Ectodermal cell (in vitro differentiated cells): Measurements from ENCODE around the gene WDR26.
"Not testable (repeated sequence)": the region's sequence is repeated elsewhere in the genome, so short reads cannot be mapped to it uniquely, and the experiment has no call there.

Experiments used
- H3K27ac ChIP-seq: 2 replicates; pipeline ENCODE4 v1.7.0; 2013; ENCODE audit warnings: mild to moderate bottlenecking, low read depth, low read length; ENCODE audit not compliant: insufficient read depth, poor library complexity, severe bottlenecking
- H3K27me3 ChIP-seq: 2 replicates; pipeline ENCODE4 v1.7.0; 2013; ENCODE audit warnings: mild to moderate bottlenecking, low read length; ENCODE audit not compliant: insufficient read depth, control insufficient read depth, poor library complexity, severe bottlenecking
- H3K36me3 ChIP-seq: one replicate; pipeline ENCODE4 v1.7.0; 2013; ENCODE audit warnings: low read length; ENCODE audit not compliant: control insufficient read depth, insufficient read depth
- H3K4me1 ChIP-seq: one replicate; pipeline ENCODE4 v1.7.0; 2013; ENCODE audit warnings: low read length; ENCODE audit not compliant: control insufficient read depth, insufficient read depth
- H3K4me3 ChIP-seq: 2 replicates; pipeline ENCODE4 v1.7.0; 2013; ENCODE audit warnings: low read depth, low read length, control low read depth; ENCODE audit not compliant: insufficient read depth
- H3K9me3 ChIP-seq: 2 replicates; pipeline ENCODE4 v1.7.0; 2013; ENCODE audit warnings: mild to moderate bottlenecking, low read length, moderate library complexity; ENCODE audit not compliant: control insufficient read depth
- WGBS, 2 experiments: methylation state at CpG; one replicate each; pipeline ENCODE4 v1.1.7; 2013; ENCODE audit warnings: missing lambda C conversion rate in 2 of 2; 5-methylcytosine and 5-hydroxymethylcytosine counted together

WDR26 gene

DNA sequence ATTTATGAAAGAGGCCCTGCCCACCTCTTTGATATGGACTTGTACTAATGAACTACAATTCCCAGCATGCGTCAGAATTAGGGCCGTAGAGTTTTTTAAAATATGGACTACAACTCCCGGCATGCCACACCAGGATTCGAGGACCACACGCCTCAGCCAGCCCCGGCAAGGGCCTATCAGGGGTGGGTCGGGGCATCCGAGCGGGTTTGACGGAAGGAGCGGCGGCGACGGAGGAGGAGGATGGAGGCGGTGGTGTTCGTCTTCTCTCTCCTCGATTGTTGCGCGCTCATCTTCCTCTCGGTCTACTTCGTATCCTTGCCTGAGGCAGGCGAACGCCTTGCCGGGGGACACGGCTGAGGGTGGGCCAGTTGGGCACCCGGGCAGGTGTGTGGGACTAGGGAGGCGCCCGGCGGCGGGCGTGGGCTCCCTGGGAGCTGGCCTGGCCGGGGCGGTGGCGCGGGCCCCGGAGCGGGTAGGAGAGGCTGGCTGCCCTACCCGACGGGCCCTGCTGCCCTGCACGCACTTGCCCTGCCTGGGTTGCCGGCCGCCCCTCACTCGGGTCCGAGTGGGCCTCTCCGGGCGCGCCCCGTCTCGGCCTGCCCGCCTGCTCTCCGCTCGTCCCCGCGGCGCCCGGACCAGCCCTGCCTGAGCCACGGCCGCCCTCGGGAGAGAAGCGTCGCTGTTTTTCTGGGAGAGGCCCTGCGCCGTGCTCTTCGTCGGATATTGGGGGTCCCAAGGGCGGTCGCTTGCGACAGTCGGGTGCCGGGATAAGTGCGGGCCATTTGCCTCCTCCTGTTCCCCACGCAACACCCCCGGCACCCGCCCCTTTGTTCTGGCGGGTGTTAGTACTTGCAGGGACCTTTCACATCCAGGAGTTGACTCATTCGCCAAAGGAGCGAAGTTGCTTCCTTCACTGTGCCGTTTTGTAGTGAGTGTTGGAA is 77.6 kb downstream of the WDR26 start, which contains the start of gene CNIH4:
CNIH4 (plus strand) TSS at position 195 of the 941 bp plus-strand sequence; CDS start at position 241, 46 bp downstream.
- WGBS, 2 experiments = 0% methylated on average over 78 of the region's 78 CpGs
- Histone ChIP-seq H3K4me1 (peaks cover 12% of the 10 kb centered on the region), H3K9me3 (no peaks in the 10 kb centered on the region), H3K27me3 (no peaks in the 10 kb centered on the region), H3K27ac (peak within 1 kb of the TSS; percentile 13), H3K36me3 (no peaks in the 10 kb centered on the region), H3K4me3 (peak within 1 kb of the TSS; percentile 84)

DNA sequence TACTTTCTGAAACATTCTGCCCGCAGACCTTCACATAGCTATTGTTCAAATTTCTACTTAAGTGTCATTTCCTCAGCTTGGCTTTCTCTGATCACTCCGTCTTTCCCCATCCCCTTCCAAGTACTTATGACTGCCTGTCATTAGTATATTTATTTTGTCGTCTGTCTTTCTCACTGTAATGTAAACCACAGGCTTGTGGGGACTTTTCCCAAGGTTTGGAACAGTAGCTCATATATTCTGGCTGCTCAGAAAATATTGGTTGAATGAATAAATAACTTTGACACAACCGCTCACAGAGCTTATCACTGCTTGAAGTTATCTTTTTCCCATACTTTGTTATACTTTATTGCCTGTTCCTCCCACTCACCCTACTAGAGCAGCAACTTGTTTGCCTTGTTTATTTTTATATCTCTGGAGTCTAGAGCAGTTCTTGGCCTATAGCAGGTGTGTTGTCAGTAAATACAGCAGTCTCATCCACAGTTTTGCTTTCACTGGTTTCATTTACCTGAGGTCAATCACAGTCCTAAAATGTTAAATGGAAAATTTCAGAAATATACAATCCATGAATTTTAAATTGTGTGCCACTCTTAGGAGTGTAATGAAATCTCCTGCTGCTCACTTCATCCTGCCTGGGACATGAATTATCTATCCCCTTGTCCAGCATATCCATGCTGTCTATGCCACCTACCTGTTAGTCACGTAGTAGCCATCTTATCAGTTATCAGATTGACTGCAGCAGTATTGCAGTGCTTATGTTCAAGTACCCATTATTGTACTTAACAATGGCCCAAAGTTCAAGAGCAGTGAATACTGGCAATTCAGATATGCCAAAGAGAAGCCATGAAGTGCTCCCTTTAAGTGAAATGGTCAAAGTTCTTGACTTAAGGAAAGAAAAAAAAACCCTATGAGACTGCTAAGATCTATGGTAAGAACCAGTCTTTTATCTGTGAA is 80.3 kb downstream of the WDR26 start:
- Histone ChIP-seq H3K27me3 (no peaks in the 10 kb centered on the region), H3K4me3 (no peak overlapping the region), H3K27ac (no peak overlapping the region), H3K9me3 (no peaks in the 10 kb centered on the region), H3K4me1 (peaks cover 8% of the 10 kb centered on the region), H3K36me3 (no peaks in the 10 kb centered on the region)
- 96% methylated on average over 5 of the region's 5 CpGs for WGBS, 2 experiments

DNA sequence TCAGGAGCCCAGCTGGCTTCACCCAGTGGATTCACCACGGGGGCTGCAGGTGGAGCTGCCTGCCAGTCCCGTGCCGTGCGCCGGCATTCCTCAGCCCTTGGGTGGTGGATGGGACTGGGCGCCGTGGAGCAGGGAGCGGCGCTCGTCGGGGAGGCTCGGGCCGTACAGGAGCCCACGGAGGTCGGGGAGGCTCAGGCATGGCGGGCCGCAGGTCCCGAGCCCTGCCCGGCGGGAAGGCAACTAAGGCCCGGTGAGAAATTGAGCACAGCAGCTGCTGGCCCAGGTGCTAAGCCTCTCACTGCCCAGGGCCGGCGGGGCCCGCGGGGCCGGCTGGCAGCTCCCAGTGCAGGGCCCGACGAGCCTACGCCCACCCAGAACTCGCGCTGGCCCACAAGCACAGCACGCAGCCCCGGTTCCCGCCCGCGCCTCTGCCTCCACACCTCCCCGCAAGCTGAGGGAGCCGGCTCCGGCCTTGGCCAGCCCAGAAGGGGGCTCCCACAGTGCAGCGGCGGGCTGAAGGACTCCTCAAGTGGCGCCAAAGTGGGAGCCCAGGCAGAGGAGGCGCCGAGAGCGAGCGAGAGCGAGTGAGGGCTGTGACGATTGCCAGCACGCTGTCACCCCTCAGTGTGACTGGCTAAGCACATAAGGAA is 82.0 kb downstream of the WDR26 start:
- not testable (repeated sequence) for H3K4me3 ChIP-seq, H3K27me3 ChIP-seq, H3K4me1 ChIP-seq, H3K27ac ChIP-seq, H3K36me3 ChIP-seq, H3K9me3 ChIP-seq
- WGBS, 2 experiments = 94 to 95% methylated on average over 49 of the region's 49 CpGs

DNA sequence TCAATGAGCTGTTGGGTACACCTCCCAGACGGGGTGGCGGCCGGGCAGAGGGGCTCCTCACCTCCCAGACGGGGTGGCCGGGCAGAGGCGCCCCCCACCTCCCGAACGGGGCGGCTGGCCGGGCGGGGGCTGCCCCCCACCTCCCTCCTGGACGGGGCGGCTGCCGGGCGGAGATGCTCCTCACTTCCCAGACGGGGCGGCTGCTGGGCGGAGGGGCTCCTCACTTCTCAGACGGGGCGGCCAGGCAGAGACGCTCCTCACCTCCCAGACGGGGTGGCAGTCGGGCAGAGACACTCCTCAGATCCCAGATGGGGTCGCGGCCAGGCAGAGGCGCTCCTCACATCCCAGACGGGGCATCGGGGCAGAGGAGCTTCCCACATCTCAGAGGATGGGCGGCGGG is 84.9 kb downstream of the WDR26 start:
- WGBS, 2 experiments = 96 to 97% methylated on average over 30 of the region's 30 CpGs
- H3K4me1 ChIP-seq, H3K36me3 ChIP-seq: not testable (repeated sequence)

DNA sequence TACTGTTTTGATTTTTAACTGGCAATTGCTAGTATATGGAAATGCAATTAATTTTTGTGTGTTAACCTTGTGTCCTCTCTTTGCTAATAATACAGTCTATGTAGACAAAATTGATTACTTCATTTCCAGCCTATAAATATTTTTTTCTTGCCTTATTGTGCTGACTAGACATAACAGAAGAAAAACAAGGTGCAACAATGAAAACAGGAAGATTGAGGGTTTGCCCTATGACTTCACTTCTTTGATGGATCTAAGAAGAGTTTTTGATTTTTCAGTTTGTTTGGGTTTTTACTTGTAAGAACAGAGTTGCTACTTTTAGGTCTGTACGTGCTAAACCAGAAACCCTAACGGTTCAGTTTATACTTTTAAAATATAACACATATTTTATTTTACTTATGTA is 86.5 kb downstream of the WDR26 start:
- no peaks in the 10 kb centered on the region for H3K4me1 ChIP-seq
- no peaks in the 10 kb centered on the region for H3K36me3 ChIP-seq
- no peaks in the 10 kb centered on the region for H3K9me3 ChIP-seq
- H3K27ac ChIP-seq = no peak overlapping the region
- no peaks in the 10 kb centered on the region for H3K27me3 ChIP-seq
- no peak overlapping the region for H3K4me3 ChIP-seq
- WGBS, 2 experiments = no CpG with 5 or more reads among the region's 2 CpGs

More for the DNA sequence above, 84.9 kb downstream of the WDR26 start:
- H3K9me3 ChIP-seq, H3K4me3 ChIP-seq, H3K27me3 ChIP-seq, H3K27ac ChIP-seq: not testable (repeated sequence)

DNA sequence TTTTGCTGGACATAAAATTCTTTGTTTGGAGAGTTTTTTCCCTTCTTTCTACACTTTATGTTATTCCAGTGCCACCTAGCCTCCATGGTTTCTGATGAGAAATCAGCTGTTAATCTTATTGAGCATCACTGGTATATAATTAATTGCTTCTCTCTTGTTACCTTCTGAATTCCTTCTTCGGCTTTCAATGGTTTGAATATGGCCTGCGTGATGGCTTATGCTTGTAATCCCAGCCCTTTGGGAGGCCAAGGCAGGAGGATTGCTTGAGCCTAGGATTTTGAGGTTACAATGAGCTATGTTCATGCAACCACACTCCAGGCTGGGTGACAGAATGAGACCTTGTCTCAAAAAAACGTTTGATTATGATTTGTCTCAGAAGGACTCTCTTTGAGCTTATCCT is 90.9 kb downstream of the WDR26 start:
- Histone ChIP-seq H3K4me1 (no peaks in the 10 kb centered on the region), H3K27me3 (no peaks in the 10 kb centered on the region), H3K4me3 (no peak overlapping the region), H3K9me3 (no peaks in the 10 kb centered on the region), H3K27ac (no peak overlapping the region), H3K36me3 (no peaks in the 10 kb centered on the region)
- WGBS, 2 experiments = 48 to 51% methylated on average over 3 of the region's 3 CpGs

DNA sequence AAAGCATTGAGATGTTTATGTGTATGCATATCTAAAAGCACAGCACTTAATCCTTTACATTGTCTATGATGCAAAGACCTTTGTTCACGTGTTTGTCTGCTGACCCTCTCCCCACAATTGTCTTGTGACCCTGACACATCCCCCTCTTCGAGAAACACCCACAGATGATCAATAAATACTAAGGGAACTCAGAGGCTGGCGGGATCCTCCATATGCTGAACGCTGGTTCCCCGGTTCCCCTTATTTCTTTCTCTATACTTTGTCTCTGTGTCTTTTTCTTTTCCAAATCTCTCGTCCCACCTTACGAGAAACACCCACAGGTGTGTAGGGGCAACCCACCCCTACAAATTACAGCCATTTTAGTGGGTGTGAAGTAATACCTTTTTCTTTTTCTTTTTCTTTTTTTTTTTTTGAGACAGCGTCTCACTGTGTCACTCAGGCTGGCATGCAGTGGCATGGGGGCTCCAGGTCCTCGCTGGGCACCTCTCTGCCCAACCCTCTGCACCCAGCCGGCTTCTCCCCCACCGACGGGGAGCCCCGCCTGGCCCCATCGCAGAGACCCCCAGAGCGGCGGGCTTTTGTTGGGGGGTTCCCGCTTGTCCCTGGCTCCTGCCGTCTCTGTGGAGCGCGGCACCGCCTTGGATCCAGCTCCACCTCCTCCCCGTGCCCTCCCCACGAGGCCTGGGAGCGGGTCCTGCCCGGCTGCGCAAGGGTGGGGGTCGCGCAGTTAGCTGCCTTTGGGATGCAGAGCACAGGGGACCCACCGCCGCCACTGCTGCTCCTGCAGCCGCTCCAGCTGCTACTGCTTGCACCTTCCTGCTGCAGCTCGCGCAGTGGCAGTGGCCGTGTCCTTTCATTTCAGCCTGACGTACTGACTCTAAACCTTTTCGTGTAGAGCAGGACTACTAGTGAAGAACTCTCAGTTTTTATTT is 93.9 kb downstream of the WDR26 start:
- H3K4me3 ChIP-seq = peak overlapping the region; percentile 24
- not testable (repeated sequence) for H3K27me3 ChIP-seq, H3K9me3 ChIP-seq, H3K27ac ChIP-seq, H3K4me1 ChIP-seq, H3K36me3 ChIP-seq
- WGBS, 2 experiments = 3% methylated on average over 28 to 30 of the region's 36 CpGs

DNA sequence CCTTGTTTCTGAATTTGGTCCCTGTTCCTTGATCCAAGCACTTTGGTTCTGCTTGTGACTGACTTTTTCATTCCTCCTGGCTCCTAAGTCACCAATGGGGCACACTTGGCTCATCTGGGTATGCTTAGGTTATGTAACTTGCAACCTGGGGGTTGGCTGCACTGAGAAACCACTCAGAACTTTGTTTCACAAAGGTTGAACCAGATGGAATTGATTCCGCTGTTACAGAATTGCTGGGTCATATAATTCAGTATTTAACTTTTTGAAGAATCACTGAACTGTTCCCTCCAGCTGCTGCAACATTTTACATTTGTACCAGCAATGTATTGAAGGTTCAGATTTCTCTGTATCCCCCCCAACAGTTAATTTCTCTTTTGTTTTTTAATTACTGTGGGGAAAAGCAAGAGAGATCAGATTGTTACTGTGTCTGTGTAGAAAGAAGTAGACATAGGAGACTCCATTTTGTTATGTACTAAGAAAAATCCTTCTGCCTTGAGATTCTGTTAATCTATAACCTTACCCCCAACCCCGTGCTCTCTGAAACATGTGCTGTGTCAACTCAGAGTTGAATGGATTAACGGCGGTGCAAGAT is 95.1 kb downstream of the WDR26 start:
- H3K9me3 ChIP-seq = no peaks in the 10 kb centered on the region
- no peaks in the 10 kb centered on the region for H3K36me3 ChIP-seq
- H3K27ac ChIP-seq = no peak overlapping the region
- H3K4me3 ChIP-seq = no peak overlapping the region
- H3K27me3 ChIP-seq = no peaks in the 10 kb centered on the region
- WGBS, 2 experiments = 97 to 100% methylated on average over 1 of the region's 4 CpGs
- H3K4me1 ChIP-seq = no peaks in the 10 kb centered on the region
